Hepatocyte (in vitro differentiated cells): ENCODE data around the gene ZFHX3. TPM values are rescaled to one million over a fixed set of nuclear protein-coding genes. Genes with fewer than 3 reads are reported as not detected.
A peak's percentile ranks its signal among the peaks of the same experiment; 100 is the strongest.

Source experiments
- DNase-seq: peaks from one replicate; pipeline ENCODE4 v3.0.0-alpha.2; 2016; ENCODE audit warnings: low spot score
- H2AFZ ChIP-seq: fragments of 200-600 bp; sonication (generic); 2 replicates; pipeline ENCODE4 v1.6.0; 2016; ENCODE audit warnings: antibody characterized with exemption, mild to moderate bottlenecking
- H3K27ac ChIP-seq: fragments of 200-600 bp; sonication (generic); 2 replicates; pipeline ENCODE4 v1.5.1; 2016; ENCODE audit warnings: mild to moderate bottlenecking
- H3K27me3 ChIP-seq: fragments of 200-600 bp; sonication (generic); 2 replicates; pipeline ENCODE4 v1.6.1; 2016
- H3K36me3 ChIP-seq: fragments of 200-600 bp; sonication (generic); replicated peaks from 2 replicates; pipeline ENCODE4 v1.5.1; 2016; ENCODE audit warnings: low read depth; ENCODE audit not compliant: insufficient read depth
- H3K4me1 ChIP-seq: fragments of 200-600 bp; sonication (generic); 2 replicates; pipeline ENCODE4 v1.5.1; 2016; ENCODE audit warnings: mild to moderate bottlenecking, moderate library complexity; ENCODE audit not compliant: insufficient read depth
- H3K4me2 ChIP-seq: fragments of 200-600 bp; sonication (generic); 2 replicates; pipeline ENCODE4 v1.6.0; 2016
- H3K4me3 ChIP-seq: fragments of 200-600 bp; sonication (generic); 2 replicates; pipeline ENCODE4 v1.5.1; 2016; ENCODE audit warnings: mild to moderate bottlenecking
- H3K79me2 ChIP-seq: fragments of 200-600 bp; sonication (generic); 2 replicates; pipeline ENCODE4 v1.6.0; 2017; ENCODE audit warnings: mild to moderate bottlenecking
- H3K9me2 ChIP-seq: fragments of 200-600 bp; sonication (generic); replicated peaks from 2 replicates; pipeline ENCODE4 v1.6.0; 2017; ENCODE audit warnings: mild to moderate bottlenecking; ENCODE audit not compliant: insufficient read depth
- H3K9me3 ChIP-seq: fragments of 200-600 bp; sonication (generic); 2 replicates; pipeline ENCODE4 v1.5.1; 2016; ENCODE audit warnings: low read depth, mild to moderate bottlenecking
- H4K20me1 ChIP-seq: fragments of 200-600 bp; sonication (generic); 2 replicates; pipeline ENCODE4 v1.6.0; 2016; ENCODE audit warnings: mild to moderate bottlenecking; ENCODE audit not compliant: insufficient read depth, poor library complexity, severe bottlenecking
- EZH2 ChIP-seq: fragments of 200-600 bp; sonication (generic); IDR thresholded peaks from 2 replicates; pipeline ENCODE4 v1.6.1; 2016; ENCODE audit warnings: antibody characterized with exemption, mild to moderate bottlenecking, borderline replicate concordance
- EZH2phosphoT487 ChIP-seq: fragments of 200-600 bp; sonication (generic); IDR thresholded peaks from one replicate; pipeline ENCODE4 v1.6.1; 2018; ENCODE audit warnings: antibody characterized with exemption, mild to moderate bottlenecking, low read depth, moderate library complexity; ENCODE audit not compliant: unreplicated experiment, severe bottlenecking
- WGBS: methylation state at CpG from one replicate; pipeline ENCODE4 v1.1.6; 2016; ENCODE audit warnings: low lambda C conversion rate; ENCODE audit errors: missing lambda C conversion rate; 5-methylcytosine and 5-hydroxymethylcytosine counted together
- polyA plus RNA-seq: library from polyadenylated mRNA; unstranded; fragments of >200 nt; fragmentation: Nextera tagmentation; extraction: Ambion mirVana; gene quantifications from 2 replicates; pipeline ENCODE4 v1.2.1, GENCODE V29; 2016
- total RNA-seq: library from RNA; depleted of rRNA; stranded (reverse); fragments of >200 nt; gene quantifications from 2 replicates; pipeline ENCODE4 v1.2.3, GENCODE V29; 2014
- TF ChIP-seq, protein P1 (sequence below): fragments of 200-600 bp; sonication (generic); IDR thresholded peaks from 2 replicates; pipeline ENCODE4 v1.5.1; 2016; ENCODE audit warnings: antibody characterized with exemption, mild to moderate bottlenecking; ENCODE audit not compliant: poor library complexity

ZFHX3 gene
- total and polyA plus RNA-seq, 2 experiments from 2014 or later: 6.4 to 11.6 TPM

- no peaks in the 10 kb centered on the region for H3K9me2 ChIP-seq
- H3K4me3 ChIP-seq: no peak overlapping the region
- H4K20me1 ChIP-seq: peaks cover 29% of the 10 kb centered on the region
- 78% methylated on average over 12 of the region's 12 CpGs for whole genome bisulfite sequencing
- H3K9me3 ChIP-seq: no peaks in the 10 kb centered on the region
- H3K27me3 ChIP-seq: no peaks in the 10 kb centered on the region
- H3K4me1 ChIP-seq: peaks cover 40% of the 10 kb centered on the region
- H3K79me2 ChIP-seq: peaks cover 93% of the 10 kb centered on the region
- H3K36me3 ChIP-seq: no peaks in the 10 kb centered on the region
- TF ChIP-seq, protein P1, sequence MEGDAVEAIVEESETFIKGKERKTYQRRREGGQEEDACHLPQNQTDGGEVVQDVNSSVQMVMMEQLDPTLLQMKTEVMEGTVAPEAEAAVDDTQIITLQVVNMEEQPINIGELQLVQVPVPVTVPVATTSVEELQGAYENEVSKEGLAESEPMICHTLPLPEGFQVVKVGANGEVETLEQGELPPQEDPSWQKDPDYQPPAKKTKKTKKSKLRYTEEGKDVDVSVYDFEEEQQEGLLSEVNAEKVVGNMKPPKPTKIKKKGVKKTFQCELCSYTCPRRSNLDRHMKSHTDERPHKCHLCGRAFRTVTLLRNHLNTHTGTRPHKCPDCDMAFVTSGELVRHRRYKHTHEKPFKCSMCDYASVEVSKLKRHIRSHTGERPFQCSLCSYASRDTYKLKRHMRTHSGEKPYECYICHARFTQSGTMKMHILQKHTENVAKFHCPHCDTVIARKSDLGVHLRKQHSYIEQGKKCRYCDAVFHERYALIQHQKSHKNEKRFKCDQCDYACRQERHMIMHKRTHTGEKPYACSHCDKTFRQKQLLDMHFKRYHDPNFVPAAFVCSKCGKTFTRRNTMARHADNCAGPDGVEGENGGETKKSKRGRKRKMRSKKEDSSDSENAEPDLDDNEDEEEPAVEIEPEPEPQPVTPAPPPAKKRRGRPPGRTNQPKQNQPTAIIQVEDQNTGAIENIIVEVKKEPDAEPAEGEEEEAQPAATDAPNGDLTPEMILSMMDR: no peak
- TF ChIP-seq EZH2phosphoT487 (no peak), EZH2 (no peak)
- peak; percentile 54 for DNase-seq
- H2AFZ ChIP-seq: no peak overlapping the region
- H3K27ac ChIP-seq: peak overlapping the region; percentile 33
- H3K4me2 ChIP-seq: peak overlapping the region; percentile 52
Observed at GRCh38 chr16:73020409-73020884, 27.5 kb downstream of the ZFHX3 start.

- Histone ChIP-seq H4K20me1 (peaks cover 25% of the 10 kb centered on the region), H3K4me2 (peak overlapping the region; percentile 52), H3K4me3 (no peak overlapping the region), H3K36me3 (no peaks in the 10 kb centered on the region), H3K27me3 (no peaks in the 10 kb centered on the region), H2AFZ (no peak overlapping the region), H3K79me2 (peaks cover 93% of the 10 kb centered on the region), H3K4me1 (peaks cover 38% of the 10 kb centered on the region), H3K9me3 (no peaks in the 10 kb centered on the region), H3K9me2 (no peaks in the 10 kb centered on the region), H3K27ac (peak overlapping the region; percentile 33)
- TF ChIP-seq EZH2: no peak
- TF ChIP-seq, protein P1: no peak
- TF ChIP-seq EZH2phosphoT487: no peak
- DNase-seq: peak; percentile 47
- WGBS: 57% methylated on average over 19 of the region's 19 CpGs
Observed at GRCh38 chr16:73019457-73020362, 28.2 kb downstream of the ZFHX3 start.

DNA sequence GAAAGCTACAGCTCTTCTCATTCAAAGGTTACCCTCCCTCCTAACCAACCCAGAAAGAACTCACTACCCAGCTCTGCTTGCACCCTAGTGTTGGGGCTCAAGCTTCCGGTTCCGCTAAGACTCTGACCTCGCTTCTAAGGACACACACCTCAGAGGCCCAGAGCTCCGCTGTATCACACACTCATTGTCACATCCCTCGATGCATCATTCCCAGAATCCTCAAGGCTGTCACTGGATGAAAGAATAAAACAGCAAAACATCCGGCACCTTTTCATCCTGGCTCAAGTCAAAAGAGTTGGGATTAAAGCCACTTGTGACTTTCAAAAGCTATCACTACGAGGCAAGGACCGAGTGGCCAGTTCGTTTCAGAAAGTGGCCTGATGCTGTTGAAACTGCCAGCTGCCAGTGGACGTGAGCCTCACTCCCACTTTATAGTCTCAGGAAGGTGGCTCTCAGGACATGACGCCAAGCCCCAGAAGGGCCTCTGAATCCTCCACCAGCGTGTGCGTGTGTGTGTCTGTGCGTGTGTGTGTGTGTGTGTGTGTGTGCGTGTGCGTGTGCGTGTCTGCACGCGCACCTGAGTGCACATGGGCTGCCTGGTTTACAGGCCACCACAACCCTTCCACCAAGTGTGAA is 29.0 kb downstream of the ZFHX3 start:
- Histone ChIP-seq H3K27me3 (no peaks in the 10 kb centered on the region), H3K4me3 (no peak overlapping the region), H3K79me2 (peaks cover 93% of the 10 kb centered on the region), H3K36me3 (no peaks in the 10 kb centered on the region), H4K20me1 (peaks cover 19% of the 10 kb centered on the region), H2AFZ (no peak overlapping the region), H3K4me2 (peak overlapping the region; percentile 52), H3K9me2 (no peaks in the 10 kb centered on the region), H3K9me3 (no peaks in the 10 kb centered on the region), H3K4me1 (peaks cover 37% of the 10 kb centered on the region), H3K27ac (no peak overlapping the region)
- no peak for DNase-seq
- TF ChIP-seq, protein P1: no peak
- TF ChIP-seq EZH2phosphoT487 (no peak), EZH2 (no peak)
- WGBS: 79% methylated on average over 19 of the region's 19 CpGs
